HG03280 (cell line): Measurements from ENCODE around the gene ITSN1.
"Not testable (repeated sequence)": the region's sequence is repeated elsewhere in the genome, so short reads cannot be mapped to it uniquely, and the experiment has no call there.

Source experiments
- ATAC-seq: cut with Tn5 transposase; IDR thresholded peaks from one replicate; pipeline ENCODE4 v1.9.1; 2021; ENCODE audit warnings: mild to moderate bottlenecking, moderate library complexity; ENCODE audit not compliant: unreplicated experiment

The ITSN1 gene

DNA sequence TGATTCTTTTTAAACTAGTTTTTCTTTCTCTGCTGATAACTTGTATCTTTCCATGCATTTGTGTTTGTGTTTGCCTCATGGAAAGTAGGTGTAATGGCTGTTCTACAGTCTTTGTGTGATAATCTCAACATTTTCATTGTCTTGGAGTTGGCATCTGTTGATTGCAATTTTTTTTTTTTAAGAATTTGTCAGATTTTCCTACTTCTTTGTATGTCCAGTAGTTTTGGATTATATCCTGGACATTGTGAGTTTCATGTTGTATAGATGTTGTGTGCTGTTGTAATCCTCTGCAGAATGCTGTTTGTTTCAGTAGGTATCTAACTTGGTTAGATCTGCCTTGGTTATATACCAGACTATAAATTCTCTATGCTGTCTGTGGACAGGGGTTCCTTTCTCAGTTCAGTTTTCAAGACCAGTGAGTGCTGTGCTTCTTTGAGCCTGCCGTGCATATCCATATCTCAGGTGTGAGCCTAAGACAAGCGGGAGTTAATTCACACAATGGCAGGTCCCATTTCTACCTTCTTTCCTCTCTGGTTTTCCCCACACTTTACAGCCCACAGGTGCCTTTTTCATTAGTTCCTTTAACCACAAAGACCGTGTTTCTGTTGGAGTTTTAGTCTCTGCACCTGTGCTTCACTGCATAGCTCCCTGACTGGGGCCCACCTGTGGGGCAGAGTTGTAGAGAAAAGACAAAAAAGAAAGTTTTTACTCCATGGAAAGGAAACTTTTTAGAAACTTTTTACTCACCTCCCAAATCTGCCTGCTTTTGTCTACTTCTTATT lies 69.9 kb downstream of the ITSN1 start:
- ATAC-seq = no peak

DNA sequence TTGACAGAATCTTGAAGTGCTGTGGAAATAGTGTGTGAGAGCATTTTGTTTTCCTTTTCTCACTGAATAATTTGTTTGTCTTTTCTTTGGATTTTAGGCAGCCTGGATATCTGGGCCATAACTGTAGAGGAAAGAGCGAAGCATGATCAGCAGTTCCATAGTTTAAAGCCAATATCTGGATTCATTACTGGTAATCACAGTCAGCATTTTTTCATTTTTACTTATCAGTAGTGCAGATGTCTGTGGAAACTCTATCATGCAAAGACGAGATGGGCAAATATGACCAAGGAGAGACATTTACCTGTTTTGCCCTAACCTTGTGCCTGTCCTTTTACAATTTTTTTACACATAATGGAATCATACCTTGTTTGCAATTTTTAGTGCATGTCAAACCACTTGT lies 78.8 kb downstream of the ITSN1 start:
- no peak for ATAC-seq

DNA sequence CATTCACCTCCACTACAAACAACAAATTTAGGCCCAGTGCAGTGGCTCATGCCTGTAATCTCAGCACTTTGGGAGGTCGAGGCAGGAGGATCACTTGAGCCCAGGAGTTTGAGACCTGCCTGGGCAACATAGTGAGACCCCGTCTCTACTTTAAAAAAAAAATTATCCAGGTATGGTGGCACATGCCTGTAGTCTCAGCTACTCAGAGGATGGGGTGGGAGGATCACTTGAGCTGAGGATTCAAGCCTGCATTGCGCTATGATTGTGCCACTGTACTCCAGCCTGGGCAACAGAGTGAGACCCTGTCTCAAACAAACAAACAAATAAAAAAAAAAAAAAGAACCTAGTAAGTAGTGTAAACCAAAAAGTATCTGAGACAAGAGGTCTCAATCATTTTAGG lies 86.8 kb downstream of the ITSN1 start:
- not testable (repeated sequence) for ATAC-seq

DNA sequence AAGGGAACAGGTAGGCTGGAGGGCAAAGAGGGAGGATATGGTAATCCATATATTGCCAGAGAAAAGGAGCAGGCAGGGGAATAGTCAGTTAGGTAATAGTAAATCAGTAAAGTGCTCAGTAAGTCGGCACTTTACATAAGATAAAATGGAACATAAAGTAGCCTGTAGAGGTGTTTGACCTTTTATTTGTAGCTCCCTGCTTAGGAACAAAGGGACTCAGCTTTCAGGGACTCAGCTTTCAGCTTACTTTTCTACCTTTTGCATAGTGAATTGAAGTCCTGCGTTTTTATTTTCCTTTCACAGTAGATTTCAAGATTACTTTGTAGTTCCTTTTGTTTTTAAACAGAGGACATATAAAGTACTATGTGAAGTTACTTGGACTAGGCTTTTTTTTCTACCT lies 87.3 kb downstream of the ITSN1 start:
- ATAC-seq = no peak

DNA sequence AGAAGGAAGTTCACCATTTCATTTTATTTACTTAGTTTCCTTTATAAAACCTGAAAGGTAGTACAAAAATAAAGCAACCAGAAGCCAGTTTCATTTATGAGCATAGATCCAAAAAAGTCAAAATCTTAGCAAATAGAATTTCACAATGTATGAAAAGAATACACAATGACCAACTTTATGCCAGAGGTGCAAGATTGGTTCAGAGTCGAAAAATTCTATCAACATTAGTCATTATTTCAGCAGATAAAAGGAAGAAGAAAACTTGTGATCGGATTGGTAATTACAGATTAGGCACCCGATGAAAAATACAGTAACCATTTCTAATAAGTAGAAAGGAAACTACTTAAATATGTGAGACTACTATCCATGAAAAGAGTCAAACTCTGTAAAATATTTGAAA lies 89.1 kb downstream of the ITSN1 start:
- ATAC-seq = no peak

DNA sequence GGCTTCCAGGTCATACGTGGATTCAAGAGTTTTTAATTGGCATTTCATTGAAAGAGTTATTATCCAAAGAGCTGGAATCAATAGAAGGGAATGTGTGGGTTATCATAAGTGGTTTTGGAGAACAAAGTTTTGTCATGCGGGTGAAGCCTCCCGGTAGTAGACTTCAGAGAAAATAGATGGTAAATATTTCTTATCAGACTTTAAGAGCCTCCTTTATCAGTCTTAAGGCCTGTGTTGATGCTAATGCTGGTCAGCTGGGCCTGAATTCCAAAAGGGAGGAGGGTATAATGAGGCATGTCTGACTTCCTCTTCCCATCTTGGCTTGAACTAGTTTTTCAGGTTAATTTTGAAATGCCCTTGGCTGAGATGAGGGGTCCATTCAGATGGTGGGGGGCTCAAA lies 89.7 kb downstream of the ITSN1 start:
- no peak for ATAC-seq

DNA sequence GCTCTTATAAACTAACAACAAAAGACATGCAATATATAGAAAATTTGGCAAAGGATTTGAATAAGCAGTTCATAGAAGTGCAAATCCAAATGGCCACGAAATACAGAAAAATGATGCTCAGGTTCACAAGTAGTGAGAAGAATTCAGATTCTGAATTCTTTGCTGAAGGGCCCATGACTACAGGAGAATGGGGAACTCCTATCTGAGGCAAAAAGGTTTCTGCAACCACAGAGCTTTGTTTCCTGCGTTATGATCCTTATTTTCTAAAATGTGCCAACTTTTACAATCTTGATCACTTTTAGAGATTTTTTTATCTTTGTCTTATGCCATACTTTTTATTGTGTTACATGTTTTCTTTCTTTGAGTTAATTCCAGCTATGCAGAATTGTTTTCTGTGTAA lies 91.3 kb downstream of the ITSN1 start:
- ATAC-seq = no peak

DNA sequence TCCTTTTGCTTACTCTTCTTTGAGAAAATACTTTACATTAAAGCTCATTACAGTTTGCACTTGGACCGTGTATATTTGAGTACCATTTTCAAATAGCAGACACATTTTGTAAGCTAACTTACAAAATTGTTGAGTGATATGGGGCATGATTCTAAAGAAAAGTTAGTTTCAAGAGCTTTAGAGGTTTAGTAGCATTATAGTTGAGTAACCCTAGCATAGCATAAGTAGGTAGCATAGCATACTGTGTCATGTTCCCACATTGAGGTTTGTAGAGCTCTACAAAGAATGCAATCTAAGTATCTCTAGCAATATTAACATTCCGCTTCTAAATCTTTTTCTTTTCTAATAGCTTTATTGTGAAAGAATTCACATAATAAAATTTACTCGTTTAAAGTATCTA lies 92.0 kb downstream of the ITSN1 start:
- ATAC-seq = no peak

DNA sequence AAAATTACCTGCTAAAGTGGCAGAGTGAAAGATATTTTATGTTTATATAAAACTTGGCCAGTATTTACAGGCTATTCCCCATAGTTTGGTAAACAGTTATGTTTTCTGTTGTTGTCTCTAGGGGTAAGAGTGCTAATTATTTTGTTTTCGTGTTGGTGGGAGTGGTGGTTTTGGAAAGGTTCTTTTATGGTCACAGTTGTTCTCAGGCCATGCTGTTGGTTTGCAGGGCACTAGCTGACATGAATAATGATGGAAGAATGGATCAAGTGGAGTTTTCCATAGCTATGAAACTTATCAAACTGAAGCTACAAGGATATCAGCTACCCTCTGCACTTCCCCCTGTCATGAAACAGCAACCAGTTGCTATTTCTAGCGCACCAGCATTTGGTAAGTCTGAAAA lies 92.5 kb downstream of the ITSN1 start:
- ATAC-seq = no peak

DNA sequence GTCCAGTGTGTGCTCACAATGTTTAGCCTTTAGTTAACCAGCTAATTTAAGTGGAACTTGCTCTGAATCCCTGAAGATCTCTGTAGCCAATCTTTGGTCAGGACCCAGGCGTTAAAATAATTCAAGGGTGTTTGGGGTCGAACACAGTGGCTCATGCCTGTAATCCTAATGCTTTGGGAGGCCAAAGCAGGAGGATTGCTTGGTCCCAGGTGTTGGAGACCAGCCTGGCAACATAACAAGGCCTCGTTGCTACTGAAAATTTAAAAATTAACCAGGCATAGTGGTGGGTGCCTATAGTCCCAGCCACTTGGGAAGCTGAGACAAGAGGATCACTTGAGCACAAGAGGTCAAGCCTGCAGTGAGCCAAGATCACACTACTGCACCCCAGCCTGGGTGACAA lies 94.3 kb downstream of the ITSN1 start:
- no peak for ATAC-seq

DNA sequence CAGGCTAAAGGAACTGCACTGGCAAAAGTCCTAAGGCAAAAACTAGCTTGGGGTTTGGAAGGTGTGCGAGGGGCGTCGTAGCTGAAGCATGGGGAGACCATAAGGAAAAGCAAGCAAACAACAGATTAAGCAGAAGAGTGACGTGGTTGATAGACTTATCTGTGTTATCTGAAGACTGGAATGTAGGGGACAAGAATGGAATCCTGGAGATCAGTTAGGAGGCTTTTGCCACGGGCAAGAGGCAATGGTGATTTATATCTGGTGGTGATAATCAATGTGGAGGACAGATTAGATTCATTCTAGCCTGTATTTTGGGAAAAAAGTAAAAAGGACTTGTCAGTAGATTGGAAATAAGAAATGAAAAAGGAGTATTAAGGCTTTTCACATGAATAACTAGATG lies 97.4 kb downstream of the ITSN1 start:
- no peak for ATAC-seq

DNA sequence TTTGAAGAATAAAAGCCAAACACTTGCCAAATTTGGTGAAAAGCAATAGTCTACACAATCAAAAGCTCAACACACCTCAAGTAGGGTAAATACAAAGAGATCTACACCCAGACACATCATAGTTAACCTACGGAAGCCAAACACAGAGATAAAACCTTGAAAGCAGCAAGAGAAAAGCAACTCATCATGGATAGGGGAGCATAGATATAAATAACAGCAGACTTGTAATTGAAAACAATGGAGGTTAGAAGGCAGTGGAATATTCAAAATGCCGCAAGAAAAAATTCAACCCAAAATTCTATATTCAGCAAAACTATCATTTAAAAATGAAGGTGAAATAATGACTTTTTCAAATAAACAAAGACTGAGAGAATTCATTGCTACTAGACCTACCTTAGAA lies 105.1 kb downstream of the ITSN1 start:
- ATAC-seq = no peak

DNA sequence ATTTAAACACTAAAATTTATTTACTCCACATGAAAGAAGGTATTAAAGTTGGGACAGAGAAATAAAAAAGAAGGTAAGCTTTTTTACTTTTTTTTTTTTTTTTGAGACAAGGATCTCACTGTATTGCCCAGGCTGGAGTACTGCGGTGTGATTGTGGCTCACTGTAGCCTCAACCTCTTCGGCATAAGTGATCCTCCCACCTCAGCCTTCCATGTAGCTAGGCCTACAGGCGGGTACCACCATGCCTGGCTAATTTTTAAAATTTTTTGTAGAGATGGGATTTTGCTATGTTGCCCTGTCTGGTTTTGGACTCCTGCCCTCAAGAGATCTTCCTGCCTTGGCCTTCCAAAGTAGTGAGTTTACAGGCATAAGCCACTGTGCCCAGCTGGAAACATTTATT lies 106.6 kb downstream of the ITSN1 start:
- no peak for ATAC-seq

DNA sequence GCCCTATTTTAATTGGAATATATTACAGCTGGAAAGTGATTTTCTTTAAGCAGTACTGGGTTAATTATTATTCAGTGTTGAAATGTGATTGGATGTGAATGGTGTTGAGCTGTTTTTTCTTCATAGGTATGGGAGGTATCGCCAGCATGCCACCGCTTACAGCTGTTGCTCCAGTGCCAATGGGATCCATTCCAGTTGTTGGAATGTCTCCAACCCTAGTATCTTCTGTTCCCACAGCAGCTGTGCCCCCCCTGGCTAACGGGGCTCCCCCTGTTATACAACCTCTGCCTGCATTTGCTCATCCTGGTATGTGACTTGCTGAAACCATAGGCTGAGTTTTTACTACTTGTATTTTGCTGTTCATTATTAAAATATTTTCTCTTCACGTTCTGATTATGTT lies 107.7 kb downstream of the ITSN1 start:
- no peak for ATAC-seq

DNA sequence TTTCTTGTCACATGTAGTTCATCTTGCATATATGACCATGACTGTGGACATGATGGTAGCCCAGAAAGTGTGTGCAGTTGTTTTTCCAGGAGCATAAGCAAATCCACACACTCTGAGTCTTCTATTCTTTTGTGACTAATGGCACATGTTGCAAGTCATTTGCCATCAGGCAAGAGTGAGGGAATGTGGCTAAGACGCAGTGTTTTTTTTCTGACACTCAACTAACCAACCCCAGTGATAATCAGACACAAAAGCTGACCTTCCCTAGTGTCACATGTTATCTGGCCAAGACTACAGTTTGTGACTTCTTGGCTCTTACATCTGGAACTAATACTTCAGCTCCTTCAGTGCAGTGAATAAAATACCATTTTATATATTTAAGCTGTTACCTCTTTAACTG lies 108.8 kb downstream of the ITSN1 start:
- ATAC-seq = no peak

DNA sequence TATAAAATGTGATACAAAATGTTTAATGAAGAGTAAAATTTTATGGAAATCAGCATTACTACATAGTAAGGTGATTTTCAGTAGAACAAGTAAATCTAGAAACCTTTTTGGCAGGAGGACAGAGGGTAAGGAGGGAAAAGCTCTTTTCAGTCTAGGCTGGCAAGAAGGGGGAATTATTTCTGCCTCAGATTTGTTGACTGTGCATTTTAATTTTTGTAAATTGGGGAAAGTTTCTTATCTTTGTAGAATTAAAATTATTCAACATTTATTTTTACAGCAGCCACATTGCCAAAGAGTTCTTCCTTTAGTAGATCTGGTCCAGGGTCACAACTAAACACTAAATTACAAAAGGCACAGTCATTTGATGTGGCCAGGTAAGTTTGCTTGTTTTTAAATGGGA lies 109.2 kb downstream of the ITSN1 start:
- ATAC-seq = no peak

DNA sequence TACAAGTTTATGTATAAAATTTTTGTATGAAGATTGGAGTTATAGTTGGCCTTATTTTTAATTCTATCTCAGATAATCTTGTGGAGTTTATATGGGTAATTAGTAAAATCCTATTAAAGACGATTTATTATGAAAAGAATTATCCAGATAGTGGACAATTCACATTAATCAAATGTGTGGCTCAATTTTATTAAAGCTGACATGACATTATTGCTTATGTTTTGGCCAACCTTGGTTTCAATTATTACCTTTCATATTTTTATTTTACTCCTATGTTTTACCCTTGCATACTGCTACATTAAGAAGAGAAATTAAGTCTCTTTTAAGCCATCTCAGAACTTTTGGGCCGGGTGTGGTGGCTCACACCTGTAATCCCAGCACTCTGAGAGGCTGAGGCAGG lies 110.0 kb downstream of the ITSN1 start:
- ATAC-seq = no peak

DNA sequence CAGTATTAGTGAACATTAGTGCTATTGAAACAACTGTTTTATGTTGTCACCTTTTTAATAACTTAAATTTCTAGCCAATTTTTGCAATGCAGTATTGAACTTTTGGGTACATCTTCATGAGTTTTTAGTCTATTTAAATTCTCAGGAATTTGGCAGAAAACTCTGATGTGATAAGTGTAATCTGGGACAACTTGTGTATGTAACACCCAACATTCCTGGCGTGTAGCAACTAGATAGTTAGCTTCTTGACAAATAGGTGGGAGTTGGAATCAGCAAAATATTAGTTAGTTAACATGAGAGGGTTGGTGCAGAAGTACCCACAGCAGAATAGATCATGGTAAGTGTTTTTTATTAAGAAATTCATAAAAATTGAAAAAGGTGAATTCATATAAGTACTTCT lies 111.6 kb downstream of the ITSN1 start:
- no peak for ATAC-seq

DNA sequence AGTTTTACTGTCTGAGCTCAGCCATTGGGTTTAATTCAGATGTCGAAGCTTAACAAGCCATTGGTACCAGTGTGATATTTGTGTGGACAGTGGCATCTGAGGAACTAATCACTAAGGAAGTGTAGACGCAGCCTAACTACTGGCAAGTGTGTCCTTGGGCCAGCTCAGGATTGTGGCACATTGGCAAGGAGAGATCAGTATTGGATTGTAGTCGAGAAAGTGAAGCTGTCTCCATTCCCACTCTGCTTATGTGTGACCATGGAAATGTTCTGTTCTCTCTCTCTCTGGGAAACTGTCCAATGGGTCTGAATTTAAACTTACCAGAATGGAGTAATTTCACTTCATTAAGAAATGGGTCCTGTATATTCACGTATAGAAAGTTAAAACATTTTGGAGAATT lies 112.2 kb downstream of the ITSN1 start:
- ATAC-seq = no peak

DNA sequence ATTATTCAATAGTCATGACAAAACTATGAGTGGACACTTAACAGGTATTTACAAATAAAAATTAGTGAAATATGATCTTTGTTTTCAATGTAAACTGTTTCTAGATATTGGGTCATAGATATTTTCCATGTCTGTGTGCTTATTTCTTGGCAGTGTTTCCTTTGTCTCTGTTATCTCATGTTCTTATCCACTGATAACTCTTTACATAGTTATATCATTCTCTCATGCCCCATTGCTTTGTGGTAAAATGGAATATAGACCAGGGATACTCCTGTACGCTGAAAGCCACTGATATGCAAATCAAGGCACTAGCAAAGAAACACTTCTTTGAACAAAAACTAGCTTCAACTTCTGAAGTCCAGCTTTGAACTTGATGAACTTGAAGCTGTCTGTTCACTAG lies 113.1 kb downstream of the ITSN1 start:
- ATAC-seq = no peak

DNA sequence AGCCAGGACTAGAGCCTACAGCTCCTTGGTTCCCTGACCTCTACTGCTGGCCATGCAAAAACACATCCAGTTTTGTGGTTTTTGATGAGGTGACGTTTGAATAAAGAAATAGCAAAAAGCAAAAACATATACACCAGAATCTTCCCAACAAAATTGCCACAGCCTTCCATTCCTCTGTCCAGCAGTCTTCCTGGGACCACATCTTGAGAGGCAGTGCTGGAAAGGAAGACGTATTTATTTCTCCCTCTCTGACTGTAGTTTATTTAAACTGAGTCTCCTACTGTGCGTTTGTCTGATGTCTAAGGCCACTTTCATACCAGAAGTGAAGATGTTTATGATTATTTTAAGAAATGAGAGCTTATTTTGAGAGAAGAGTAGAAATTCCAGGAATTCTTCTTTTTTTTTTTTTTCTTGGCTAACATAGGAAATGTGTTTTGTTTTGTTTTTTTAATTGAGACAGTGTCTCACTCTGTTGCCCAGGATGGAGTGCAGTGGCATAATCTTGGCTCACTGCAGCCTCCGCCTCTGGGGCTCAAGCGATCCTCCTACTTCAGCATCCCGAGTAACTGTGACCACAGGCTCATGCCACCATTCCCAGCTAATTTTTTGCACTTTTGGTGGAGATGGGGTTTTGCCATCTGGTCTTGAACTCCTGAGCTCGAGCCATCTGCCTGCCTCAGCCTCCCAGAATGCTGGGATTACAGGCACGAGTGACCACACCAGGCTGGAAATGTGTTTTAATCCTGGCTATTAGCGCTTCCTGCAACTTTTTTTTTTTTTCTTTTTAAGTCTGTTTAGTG lies 118.5 kb downstream of the ITSN1 start:
- ATAC-seq = no peak

DNA sequence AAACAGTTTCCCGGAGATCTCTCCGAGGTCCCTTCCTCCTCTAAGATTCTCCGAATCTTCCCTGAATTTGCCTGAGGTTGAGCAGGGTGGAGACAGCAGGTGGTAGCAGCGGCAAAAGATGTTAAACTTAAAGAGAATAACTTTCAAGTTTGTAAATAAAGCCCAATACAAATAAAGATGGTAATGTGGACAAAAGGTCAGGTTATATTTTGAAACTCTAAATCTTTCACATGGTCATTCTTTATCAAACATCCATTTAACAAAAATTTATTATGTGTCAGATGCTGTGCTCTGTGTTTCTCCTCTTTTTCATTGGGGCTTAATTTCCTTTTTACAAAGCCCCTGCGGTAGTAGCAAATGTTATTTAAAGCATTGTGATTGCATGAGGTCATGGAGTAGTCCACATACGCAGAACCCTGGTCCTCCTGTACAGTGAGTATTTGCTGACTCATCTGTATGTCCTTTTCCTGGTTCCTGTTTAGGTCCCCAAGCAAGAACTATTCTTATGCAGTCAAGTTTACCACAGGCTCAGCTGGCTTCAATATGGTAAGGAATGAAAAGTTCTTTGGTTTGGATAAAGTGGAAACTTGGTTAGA lies 119.2 kb downstream of the ITSN1 start:
- ATAC-seq = no peak
